HG02870 (cell line): Measurements from ENCODE around the gene CYP2A13.
"Not testable (repeated sequence)": the region's sequence is repeated elsewhere in the genome, so short reads cannot be mapped to it uniquely, and the experiment has no call there.

ENCODE experiments used
- ATAC-seq: cut with Tn5 transposase; IDR thresholded peaks from one replicate; pipeline ENCODE4 v1.9.1; 2021; ENCODE audit warnings: mild to moderate bottlenecking, moderate library complexity; ENCODE audit not compliant: unreplicated experiment

The CYP2A13 gene, protein sequence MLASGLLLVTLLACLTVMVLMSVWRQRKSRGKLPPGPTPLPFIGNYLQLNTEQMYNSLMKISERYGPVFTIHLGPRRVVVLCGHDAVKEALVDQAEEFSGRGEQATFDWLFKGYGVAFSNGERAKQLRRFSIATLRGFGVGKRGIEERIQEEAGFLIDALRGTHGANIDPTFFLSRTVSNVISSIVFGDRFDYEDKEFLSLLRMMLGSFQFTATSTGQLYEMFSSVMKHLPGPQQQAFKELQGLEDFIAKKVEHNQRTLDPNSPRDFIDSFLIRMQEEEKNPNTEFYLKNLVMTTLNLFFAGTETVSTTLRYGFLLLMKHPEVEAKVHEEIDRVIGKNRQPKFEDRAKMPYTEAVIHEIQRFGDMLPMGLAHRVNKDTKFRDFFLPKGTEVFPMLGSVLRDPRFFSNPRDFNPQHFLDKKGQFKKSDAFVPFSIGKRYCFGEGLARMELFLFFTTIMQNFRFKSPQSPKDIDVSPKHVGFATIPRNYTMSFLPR

DNA sequence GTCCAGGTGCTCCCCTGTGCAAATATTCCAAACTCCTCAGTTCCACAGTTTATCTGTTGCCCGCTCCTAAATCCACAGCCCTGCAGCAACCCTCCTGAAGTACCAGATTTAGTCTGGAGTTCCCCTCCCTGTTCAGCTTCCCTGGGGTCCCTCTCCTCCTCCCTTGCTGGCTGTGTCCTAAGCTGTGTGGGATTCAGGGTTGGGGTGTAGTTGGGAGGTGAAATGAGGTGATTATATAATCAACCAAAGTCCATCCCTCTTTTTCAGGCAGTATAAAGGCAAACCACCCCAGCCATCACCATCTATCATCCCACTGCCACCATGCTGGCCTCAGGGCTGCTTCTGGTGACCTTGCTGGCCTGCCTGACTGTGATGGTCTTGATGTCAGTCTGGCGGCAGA, at the start of gene CYP2A13:
CYP2A13 (plus strand) TSS at position 301 of the 400 bp plus-strand sequence; CDS start at position 322, 21 bp downstream.
- no peak for ATAC-seq

DNA sequence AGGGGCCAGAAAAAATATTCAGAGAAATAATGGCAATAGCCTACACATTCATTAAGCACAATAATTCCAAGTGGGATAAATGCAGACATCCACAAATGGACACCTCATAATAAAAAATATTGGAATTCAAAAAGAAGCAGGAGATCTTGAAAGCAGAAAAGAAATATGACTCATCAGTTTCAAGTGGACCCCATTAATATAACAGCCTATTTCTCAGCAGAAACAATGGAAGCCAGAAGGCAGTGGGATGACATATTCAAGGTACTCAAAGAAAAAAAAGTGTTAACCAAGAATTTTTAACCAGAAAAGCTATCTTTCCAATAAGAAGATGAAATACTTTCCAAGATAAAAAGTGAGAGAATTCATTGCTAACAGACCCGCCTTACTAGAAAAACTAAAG, 48.4 kb upstream of the CYP2A13 start:
- no peak for ATAC-seq

DNA sequence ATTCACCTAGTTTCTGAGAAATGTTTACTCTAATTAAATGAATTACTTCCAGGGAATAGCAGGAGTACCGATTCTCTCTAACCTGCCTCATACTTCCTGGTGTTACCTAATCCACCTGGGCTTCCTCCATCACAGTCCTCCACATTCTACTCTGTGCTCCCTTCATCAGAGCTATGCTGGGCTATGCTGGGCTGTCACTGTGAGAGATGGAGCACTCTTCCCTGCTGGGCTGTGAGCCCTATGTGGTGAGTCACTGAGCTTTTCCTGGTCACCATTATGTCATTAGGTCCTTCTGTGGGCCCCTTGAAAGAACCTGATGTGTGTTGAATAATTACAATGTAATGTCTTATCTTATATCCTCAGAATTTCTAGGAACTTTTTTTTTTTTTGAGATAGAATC, 43.2 kb upstream of the CYP2A13 start:
- ATAC-seq, result not testable (repeated sequence)

DNA sequence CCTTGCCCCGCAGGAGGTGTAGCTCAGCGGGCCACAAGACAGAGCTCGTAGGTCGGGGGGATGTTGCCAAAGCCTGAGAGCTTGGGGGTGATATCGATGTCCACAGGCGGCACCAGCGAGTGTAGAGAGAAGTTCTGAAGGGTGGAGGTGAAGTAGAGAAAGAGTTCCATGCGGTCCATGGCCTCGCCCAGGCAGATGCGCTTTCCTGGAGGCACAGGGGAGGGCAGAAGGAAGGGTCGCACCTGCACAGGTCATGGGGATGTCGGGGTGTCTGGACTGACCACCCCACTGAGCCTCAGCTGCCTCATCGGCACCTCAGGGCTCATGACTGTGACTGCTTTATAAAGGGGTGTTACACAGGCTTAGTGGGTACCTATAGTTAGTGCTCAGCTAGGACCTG, 37.8 kb upstream of the CYP2A13 start:
- ATAC-seq, result no peak

DNA sequence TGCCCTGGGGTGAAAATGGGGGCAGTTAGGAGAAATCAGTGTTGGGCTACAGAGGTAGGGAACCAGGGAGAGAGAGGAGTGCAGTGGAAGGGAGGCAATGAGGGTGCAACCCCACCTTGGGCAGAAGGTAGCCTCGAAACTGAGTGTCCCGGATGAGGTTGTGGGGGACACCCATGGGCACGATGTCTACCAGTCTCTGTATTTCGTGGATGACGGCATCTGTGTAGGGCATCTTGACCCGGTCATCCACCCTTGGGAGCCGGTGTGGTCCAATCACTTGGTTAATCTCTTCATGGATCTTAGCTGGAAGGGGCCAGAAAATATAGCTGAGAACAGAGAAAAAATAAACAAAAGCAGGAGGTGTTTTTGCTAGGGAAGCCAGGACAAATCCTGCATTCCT, 36.1 kb upstream of the CYP2A13 start:
- ATAC-seq, result not testable (repeated sequence)

DNA sequence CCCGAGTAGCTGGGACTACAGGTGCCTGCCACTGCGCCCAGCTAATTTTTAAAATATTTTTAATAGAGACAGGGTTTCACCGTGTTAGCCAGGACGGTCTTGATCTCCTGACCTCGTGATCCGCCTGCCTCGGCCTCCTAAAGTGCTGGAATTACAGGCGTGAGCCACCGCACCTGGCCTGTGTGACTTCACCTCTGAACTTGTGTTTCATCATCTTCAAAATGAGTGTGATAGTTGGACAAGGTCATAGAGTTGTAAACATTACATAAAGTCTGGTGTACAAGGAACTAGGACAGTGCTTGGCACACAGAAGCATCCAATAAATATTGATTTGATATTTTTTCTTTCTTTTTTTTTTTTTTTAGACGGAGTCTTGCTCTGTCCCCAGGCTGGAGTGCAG, 34.9 kb upstream of the CYP2A13 start:
- not testable (repeated sequence) for ATAC-seq

DNA sequence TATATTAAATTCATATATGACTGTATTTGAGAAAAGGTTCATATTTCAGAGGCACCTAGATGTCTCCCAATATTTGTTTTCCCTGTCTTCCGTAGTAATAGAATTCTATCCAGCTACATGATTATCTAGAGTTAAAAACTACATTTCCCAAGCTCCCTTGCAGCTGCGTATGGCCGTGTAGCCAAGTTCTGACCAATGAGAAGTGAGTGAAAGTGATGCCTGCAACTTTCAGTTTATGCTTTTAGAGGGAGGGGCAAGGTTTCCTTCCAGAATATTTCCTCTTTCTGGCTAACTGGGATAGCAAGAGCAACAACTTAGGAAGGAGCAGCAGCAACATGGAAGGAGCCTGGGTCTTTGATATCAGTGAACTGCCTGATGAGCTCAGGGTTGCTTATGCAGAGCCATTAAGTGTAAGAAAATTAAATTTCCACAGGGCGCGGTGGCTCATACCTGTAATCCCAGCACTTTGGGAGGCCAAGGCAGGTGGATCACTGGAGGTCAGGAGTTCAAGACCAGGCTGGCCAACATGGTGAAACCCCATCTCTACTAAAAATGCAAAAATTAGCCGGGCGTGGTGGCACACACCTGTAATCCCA, 23.2 kb upstream of the CYP2A13 start:
- ATAC-seq, result no peak

DNA sequence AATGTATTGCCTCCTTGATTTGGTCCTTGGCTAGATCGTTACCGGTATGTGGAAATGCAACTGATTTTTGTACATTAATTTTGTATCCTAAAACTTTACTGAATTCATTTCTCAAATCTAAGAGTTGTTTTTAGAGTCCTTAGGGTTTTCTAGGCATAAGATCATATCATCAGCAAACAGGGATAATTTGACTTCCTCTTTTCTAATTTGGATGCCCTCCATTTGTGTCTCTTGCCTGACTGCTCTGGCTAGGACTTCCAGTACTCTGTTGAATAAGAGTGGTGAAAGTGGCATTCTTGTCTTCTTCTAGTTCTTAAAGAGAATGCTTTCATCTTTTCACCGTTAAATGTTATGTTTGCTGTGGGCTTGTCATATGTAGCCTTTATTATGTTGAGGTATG, 12.0 kb upstream of the CYP2A13 start:
- ATAC-seq, result no peak

DNA sequence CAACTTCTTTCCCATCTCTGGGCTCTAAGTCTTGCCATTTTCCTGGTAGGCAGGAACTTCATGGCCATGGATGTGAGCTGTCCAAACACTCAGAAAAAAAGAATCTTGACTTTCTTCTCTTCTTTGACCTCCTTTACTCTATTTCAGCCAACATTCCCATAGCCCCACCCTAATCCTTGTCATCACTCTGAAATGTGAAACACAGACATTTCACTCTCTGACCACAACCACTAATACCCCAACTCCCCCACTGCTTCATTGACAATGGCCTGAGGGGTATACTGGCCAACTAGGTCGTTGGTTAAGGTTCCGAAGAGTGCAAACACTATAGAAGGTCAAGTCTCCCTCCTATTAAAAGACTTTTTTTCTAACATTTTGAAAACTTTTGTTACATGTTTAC, 4.7 kb upstream of the CYP2A13 start:
- ATAC-seq, result no peak

DNA sequence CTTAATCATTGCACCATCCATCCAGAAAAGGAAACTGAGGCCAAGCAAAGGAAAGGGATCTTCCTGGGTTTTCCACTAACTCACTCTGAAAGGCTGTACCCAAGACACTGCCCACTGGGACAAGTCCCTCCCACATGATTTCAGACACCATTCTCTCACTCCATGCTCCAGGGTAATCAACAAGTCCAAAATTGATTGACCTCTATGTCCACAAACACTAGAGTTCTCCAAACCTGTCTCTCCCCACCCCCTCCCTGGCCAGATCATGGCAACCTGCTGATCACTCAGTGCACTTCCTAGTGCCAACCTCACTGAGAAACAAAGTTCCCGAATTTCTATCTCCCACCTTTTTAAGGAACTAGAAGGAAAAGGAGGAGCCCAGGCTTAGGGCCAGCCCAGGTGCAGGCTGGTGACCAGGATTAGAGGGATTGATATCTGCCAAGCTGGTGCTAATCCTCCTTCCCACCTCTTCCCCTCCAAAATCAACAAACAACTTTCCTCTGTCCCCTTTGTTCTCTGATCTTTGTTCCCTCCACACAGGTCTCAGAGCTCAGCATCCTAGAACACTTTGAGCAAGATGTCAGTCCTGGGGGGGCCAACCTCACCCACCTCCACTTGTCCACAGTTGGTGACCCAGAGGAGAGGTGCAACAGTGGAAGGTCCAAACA, 2.4 kb upstream of the CYP2A13 start:
- ATAC-seq, result no peak

DNA sequence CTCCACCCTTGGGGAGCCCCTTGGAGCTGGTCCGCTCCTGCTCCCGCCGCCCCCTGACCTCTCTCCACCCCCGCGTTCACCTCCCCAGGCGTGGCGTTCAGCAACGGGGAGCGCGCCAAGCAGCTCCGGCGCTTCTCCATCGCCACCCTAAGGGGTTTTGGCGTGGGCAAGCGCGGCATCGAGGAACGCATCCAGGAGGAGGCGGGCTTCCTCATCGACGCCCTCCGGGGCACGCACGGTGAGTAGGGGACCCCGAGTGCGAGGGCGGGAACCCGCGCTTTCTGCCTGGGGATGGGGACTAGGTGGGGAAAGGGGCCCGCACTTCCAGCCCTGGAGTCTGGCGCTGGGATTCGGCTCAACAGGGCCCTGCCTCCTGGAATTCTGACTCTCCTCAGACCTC, 1.7 kb downstream of the CYP2A13 start:
- no peak for ATAC-seq

DNA sequence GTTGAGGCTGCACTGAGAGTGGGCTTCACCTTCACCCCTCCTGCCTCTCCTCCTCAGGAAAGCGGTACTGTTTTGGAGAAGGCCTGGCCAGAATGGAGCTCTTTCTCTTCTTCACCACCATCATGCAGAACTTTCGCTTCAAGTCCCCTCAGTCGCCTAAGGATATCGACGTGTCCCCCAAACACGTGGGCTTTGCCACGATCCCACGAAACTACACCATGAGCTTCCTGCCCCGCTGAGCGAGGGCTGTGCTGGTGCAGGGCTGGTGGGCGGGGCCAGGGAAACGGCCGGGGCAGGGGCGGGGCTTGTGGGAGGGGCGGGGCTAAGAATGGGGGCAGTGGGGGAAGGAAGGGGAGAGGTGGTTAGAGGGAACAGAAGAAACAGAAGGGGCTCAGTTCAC, 7.5 kb downstream of the CYP2A13 start:
- no peak for ATAC-seq

DNA sequence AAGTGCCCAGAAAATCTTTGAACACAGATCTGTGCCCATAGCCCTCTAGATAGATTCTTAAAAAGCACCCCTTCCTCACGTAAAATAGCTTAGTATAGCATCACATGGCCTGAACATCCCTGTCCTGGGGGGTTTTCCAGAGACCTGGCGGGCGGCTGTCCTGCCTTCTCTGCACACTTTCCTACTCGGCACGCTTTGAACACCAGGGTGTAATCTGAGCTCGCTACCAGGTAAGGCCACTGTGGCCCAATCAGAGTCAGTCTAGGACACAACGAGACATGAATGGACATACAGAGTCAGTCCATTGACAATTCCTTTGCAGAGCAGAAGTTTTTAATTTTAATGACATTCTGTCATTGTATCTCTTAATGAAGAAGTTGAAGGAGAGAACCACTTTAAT, 8.1 kb downstream of the CYP2A13 start:
- ATAC-seq, result no peak

DNA sequence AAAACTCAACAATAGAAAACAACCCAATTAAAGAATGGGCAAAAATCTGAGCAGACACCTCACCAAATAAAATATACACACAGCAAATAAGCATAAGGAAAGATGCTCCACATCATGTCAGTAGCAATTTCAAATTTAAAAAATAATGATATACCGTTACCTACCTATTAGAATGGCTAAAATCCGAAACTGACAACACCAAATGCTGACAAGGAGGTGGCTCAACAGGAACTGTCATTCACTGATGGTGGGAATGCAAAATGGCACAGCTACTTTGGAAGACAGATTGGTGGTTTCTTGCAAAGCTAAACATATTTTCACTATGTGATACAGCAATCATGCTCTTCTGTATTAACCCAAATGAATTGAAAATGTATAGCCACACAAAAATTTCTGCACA, 9.1 kb downstream of the CYP2A13 start:
- ATAC-seq, result no peak

DNA sequence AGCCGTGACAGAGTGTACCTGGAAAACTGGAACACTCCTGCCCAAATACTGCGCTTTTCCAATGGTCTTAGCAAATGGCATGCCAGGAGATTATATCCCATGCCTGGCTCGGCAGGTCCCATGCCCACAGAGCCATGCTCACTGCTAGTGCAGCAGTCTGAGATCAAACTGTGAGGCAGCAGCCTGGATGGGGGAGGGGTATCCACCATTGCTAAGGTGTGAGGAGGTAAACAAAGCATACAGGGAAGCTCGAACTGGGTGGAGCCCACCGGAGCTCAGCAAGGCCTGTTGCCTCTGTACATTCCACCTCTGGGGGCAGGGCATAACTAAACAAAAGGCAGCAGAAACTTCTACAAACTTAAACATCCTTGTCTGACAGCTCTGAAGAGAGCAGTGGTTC, 10.5 kb downstream of the CYP2A13 start:
- no peak for ATAC-seq

DNA sequence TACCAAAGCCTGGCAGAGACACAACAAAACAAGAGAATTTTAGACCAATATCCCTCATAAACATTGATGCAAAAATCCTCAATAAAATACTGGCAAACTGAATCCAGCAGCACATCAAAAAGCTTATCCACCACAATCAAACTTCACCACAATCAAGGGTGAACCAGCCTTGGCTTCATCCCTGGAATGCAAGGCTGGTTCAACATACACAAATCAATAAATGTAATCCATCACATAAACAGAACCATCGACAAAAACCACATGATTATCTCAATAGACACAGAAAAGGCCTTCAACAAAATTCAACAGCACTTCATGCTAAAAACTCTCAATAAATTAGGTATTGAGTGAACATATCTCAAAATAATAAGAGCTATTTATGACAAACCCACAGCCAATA, 14.0 kb downstream of the CYP2A13 start:
- not testable (repeated sequence) for ATAC-seq

DNA sequence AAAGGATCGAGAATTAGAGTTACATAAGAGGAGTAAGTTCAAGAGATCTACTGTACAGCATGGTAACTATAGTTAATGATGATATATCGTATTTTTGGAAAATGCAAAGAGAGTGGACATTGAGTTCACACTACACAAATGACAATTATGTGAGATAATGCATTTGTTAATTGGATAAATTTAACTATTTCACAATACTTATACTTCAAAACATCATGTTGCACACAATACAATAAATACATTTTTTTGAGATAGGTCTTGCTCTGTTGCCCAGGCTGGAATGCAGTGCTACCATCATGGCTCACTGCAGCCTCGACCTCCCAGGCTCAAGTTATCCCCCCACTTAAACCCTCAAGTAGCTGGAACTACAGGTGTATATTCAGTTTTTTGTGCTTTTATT, 17.9 kb downstream of the CYP2A13 start:
- ATAC-seq, result no peak

DNA sequence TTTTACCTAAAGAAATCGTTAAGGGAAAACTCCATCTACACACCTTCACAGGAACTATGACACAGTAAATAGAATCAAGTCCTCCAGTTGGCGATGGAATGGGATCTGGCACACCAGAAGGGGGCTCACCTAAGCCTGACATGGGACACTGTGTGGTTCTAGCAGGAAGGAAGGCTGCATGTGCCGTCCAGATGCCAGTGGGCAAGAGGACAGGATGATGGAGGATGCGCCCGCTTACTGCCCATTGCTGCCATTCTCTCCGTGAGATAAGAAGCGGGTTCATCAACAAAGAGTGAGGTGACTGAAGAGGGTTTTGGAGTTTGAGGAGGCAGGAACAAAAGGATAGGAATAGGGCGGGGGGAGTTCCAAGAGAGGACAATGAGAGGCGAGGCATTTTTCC, 23.0 kb downstream of the CYP2A13 start:
- ATAC-seq, result no peak

DNA sequence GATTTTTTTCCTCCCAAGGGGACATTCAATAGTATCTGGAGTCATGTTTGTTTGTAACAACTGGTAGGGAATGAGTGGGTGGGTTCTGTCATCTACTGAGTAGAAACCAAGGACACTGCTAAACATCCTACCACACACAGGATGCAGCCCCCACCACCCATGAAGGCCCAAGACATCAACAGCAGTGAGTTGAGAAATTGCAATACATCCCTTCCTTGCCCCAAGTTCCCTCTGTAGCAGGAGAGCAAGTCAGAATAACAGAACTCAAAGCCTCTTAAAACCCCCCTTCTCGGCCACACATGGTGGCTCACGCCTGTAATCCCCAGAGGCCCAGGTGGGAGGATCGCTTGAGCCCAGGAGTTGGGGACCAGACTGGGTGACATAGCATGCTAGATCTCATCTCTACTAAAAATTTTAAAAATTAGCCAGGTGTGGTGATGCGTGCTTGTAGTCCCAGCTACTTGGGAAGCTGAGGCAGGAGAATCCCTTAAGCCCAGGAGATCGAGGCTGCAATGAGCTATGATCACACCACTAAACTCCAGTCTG, 23.6 kb downstream of the CYP2A13 start:
- no peak for ATAC-seq

DNA sequence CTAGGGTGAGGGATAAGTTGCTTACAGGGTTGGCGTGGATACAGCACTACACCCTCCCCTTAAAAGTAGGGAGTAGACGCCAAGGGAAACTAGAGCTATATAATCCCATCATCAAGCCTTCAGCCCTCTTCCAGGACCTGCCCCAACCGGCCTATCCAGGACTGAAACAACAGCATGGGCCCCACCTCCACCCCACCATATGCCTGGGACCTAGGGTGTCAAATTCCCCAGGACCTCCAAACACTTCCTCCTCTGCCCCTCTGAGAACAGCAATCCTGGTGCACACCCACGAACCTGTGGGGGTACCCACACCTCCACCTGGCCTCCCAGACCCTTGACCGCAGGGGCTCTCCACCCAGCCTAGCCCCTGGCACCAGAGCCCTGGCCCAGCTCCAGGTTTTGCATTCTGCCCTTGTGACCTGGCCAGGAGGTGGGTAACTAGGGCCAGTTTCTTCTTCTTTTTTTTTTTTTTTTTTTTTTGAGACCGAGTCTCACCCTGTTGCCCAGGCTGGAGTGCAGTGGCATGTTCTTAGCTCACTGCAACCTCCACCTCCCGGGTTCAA, 24.6 kb downstream of the CYP2A13 start:
- ATAC-seq, result no peak

DNA sequence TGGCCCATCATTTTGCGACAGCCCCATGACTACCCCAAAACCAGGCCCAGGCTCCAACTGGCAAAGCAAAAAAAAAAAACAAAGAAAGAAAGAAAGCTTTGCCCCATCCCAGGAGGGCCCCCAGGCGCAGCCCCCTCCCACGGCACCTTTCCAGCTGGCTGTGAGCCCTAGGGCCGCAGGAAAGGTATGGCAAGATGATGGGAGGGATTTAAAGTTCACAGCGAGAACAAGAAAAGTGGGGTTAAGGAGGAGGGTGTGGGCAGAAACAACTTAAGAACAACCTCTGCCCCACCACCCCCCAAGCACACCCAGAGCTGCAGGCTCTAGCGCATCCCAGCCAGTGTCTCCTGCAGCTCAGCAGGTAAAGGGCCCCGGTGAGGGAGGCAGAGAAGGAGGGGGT, 25.9 kb downstream of the CYP2A13 start, which contains the start of gene CYP2F1:
CYP2F1 (plus strand) TSS at position 301 of the 400 bp plus-strand sequence. CDS start 1,757 bp downstream, outside the sequence.
- ATAC-seq, result no peak
